MM.1S (cell line): Measurements from ENCODE around the gene LRRC49.

Experiments used
- CTCF ChIP-seq: fragments of 300-600 bp; sonication (generic); IDR thresholded peaks from 2 replicates; pipeline ENCODE4 v1.5.1; 2016; ENCODE audit warnings: antibody characterized with exemption, low read length, mixed read lengths
- EZH2 ChIP-seq: fragments of 300-600 bp; sonication (generic); optimal IDR thresholded peaks from 2 replicates; pipeline ENCODE3; 2017; ENCODE audit warnings: low read depth, mild to moderate bottlenecking, antibody characterized with exemption, low read length, mixed read lengths
- EZH2phosphoT487 ChIP-seq: fragments of 300-600 bp; sonication (generic); IDR thresholded peaks from 2 replicates; pipeline ENCODE4 v1.6.1; 2018; ENCODE audit warnings: antibody characterized with exemption, low read length

DNA sequence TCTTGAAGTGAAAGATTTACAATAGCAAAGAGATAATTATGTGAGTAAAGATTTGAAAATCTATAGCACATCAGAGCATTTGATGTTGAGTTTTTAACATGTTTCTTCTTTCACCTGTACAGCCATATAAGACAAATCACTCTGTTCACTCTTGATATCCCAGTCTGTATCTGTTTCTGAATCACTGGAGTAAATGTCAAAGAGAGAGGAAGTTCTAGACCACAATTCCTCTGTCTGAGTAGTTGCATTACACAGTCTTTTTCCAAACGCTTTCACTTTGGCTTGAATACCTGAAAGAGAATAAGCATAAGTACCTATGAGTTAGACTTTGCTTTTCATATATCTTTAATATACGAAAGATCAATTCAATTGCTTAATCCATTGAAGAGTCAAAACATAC, 10.3 kb upstream of the LRRC49 start:
- TF ChIP-seq EZH2 = no peak
- no peak for TF ChIP-seq CTCF
- TF ChIP-seq EZH2phosphoT487 = no peak
